ENCODE data around the gene UBN1. TPM values are rescaled to one million over a fixed set of nuclear protein-coding genes. Genes with fewer than 3 reads are reported as not detected.

The UBN1 gene
- polyA plus RNA-seq, 3 donors: 5.3 to 24.5 (median 7.3) TPM

DNA sequence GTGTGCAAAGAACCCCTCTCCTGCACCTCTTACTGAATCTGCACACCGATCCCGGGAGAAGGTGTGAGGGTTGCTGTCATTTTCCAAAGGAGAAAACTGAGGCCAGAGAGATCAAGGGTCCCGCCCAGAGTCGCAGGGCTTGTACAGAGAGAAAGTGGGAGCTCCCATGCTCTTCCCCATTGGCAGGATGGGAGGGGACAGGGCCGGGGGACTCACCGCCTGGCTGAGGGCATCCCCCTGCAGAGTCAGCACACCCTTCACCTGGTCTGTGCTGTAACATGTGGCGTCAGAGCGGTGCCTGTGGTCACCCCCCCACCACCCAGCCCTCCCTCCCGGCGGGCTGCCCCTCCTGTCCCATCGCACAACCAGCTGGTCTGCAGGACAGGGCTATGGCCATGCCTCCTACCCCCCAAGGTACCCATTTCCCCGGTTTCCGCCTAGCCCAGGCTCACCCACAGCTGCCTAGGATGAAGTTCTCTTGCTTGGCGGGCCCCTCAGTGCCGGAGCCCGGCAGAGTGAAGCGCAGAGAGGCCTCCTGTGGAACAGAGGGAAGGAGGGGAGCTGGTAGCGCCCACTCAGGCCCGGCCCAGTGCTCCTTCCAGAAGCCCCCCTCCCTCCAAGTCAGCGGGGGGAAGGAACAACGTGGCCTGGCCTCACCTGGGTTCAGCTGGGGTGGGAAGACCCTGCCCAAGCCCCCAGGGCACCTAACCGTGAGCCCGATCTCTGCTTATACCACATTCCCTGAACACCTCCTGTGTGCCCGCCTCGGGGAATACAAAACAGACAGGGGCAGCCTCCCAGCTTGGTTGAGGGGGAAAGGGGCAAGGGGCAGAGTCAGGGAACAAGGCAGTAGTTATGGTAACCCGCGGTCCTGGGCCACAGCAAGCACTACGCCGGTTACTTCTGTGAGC, 46.0 kb upstream of the UBN1 start:
- TF ChIP-seq, protein P1, sequence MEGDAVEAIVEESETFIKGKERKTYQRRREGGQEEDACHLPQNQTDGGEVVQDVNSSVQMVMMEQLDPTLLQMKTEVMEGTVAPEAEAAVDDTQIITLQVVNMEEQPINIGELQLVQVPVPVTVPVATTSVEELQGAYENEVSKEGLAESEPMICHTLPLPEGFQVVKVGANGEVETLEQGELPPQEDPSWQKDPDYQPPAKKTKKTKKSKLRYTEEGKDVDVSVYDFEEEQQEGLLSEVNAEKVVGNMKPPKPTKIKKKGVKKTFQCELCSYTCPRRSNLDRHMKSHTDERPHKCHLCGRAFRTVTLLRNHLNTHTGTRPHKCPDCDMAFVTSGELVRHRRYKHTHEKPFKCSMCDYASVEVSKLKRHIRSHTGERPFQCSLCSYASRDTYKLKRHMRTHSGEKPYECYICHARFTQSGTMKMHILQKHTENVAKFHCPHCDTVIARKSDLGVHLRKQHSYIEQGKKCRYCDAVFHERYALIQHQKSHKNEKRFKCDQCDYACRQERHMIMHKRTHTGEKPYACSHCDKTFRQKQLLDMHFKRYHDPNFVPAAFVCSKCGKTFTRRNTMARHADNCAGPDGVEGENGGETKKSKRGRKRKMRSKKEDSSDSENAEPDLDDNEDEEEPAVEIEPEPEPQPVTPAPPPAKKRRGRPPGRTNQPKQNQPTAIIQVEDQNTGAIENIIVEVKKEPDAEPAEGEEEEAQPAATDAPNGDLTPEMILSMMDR (IDR thresholded peaks at IDR 0.05): no peak
- Histone ChIP-seq H3K4me2 (replicated peaks; ENCODE audit: extremely low read depth, low read length, poor library complexity, severe bottlenecking) (peak overlapping the region; percentile 98), H3K27ac (ENCODE audit: low read depth in 1 of 2, low read length in 2 of 2) (peak overlapping the region; percentile 48 to 76), H3K9ac (ENCODE audit: insufficient read depth, low read length, poor library complexity, severe bottlenecking) (peak overlapping the region; percentile 71), H3K4me1 (ENCODE audit: control insufficient read depth in 1 of 2, insufficient read depth in 2 of 2, low read length in 2 of 2) (peaks cover 40 to 48% of the 10 kb centered on the region in 2 donors), H4K20me1 (ENCODE audit: insufficient read depth, low read length) (no peaks in the 10 kb centered on the region), H3K9me3 (replicated peaks in 1 of 2; ENCODE audit: control insufficient read depth in 1 of 2, insufficient read depth in 1 of 2, low read length in 2 of 2) (no peaks in the 10 kb centered on the region), H2AFZ (ENCODE audit: insufficient read depth, low read depth, low read length, poor library complexity, severe bottlenecking) (peak overlapping the region; percentile 86), H3K79me2 (ENCODE audit: insufficient read depth, low read length) (peaks cover 31% of the 10 kb centered on the region), H3K27me3 (ENCODE audit: control insufficient read depth in 2 of 2, insufficient read depth in 2 of 2, low read length in 2 of 2) (no peaks in the 10 kb centered on the region), H3K36me3 (replicated peaks in 1 of 2; ENCODE audit: control insufficient read depth in 1 of 2, insufficient read depth in 2 of 2, low read length in 2 of 2) (peaks cover 49 to 52% of the 10 kb centered on the region in 2 donors), H3K4me3 (replicated peaks in 1 of 3; ENCODE audit: low read depth in 2 of 3, low read length in 3 of 3) (peak overlapping the region; percentile 72 to 92 (median 75))
- Mint-ChIP-seq H3K27ac (peak overlapping the region; percentile 75 to 93 (median 82)), H3K4me3 (peak overlapping the region; percentile 89 to 95), H3K27me3 (ENCODE audit: low read depth in 3 of 3) (peaks cover 0 to 2% (median 0%) of the 10 kb centered on the region in 3 donors), H3K36me3 (peaks cover 31 to 61% of the 10 kb centered on the region in 2 donors), H3K4me1 (peaks cover 42% of the 10 kb centered on the region), H3K9me3 (peaks cover 0 to 1% (median 0%) of the 10 kb centered on the region in 7 donors)
- DNase-seq: no peak
- WGBS (ENCODE audit: insufficient coverage): 38% methylated on average over 11 of the region's 29 CpGs
- intact Hi-C loops (cut with micrococcal nuclease): loop anchor here (2.0 to 5.0 kb wide), 4 partner anchors 33 to 69 kb away; partner anchors contain the start of genes ANKS3 (in 2 of the 2), DNAAF8 (in 2 of the 2), GLYR1 (in 1 of the 2) and UBN1 (in 1 of the 2)

DNA sequence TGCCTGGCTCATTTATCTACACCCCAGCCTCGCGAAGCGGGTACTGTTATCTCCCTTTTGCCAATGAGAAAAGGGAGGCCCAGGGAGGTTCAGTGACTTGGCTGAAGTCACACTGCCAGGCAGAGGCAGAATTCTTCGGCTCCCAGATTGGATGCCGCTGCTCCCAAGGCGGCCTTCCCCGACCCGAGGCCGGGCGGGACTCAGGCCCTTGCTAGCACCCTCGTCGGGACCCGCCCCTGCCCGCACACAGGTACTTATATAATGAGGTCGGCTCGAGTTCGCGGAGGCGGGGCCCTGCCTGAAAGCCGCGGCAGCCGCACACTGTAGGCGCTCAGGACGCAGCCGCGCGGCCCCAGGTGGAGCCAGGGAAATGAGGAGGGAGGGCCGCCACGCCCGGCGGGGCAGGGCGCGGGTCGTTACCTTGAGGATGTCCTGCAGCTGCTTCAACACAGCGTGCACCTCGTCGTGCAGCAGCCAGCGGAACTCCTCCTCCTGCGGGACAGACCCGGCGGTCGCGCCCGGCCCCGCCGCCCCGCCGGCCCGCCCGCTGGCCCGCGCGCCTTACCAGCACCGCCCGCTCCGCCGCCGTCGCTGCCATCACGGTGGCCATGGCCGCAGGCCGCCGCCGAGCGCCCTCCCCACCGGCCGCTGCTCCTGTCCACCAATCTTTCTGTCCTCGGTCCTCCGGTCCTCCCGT, 45.2 kb upstream of the UBN1 start, which contains the start of gene ROGDI:
ROGDI (minus strand) TSS at position 672 of the 697 bp plus-strand sequence; CDS start at position 610, 62 bp downstream.
- Histone ChIP-seq H3K27me3 (ENCODE audit: control insufficient read depth in 2 of 2, insufficient read depth in 2 of 2, low read length in 2 of 2) (no peaks in the 10 kb centered on the region), H3K79me2 (ENCODE audit: insufficient read depth, low read length) (peaks cover 32% of the 10 kb centered on the region), H3K4me2 (replicated peaks; ENCODE audit: extremely low read depth, low read length, poor library complexity, severe bottlenecking) (peak within 1 kb of the TSS; percentile 98), H2AFZ (ENCODE audit: insufficient read depth, low read depth, low read length, poor library complexity, severe bottlenecking) (peak within 1 kb of the TSS; percentile 86), H3K4me3 (replicated peaks in 1 of 3; ENCODE audit: low read depth in 2 of 3, low read length in 3 of 3) (peak within 1 kb of the TSS; percentile 72 to 92 (median 75)), H3K36me3 (replicated peaks in 1 of 2; ENCODE audit: control insufficient read depth in 1 of 2, insufficient read depth in 2 of 2, low read length in 2 of 2) (peaks cover 46 to 53% of the 10 kb centered on the region in 2 donors), H3K9me3 (replicated peaks in 1 of 2; ENCODE audit: control insufficient read depth in 1 of 2, insufficient read depth in 1 of 2, low read length in 2 of 2) (no peaks in the 10 kb centered on the region), H3K4me1 (ENCODE audit: control insufficient read depth in 1 of 2, insufficient read depth in 2 of 2, low read length in 2 of 2) (peaks cover 40 to 48% of the 10 kb centered on the region in 2 donors), H4K20me1 (ENCODE audit: insufficient read depth, low read length) (no peaks in the 10 kb centered on the region), H3K9ac (ENCODE audit: insufficient read depth, low read length, poor library complexity, severe bottlenecking) (peak within 1 kb of the TSS; percentile 71), H3K27ac (ENCODE audit: low read depth in 1 of 2, low read length in 2 of 2) (peak within 1 kb of the TSS; percentile 77 to 86)
- H3K9me3 Mint-ChIP-seq: peaks cover 0 to 1% (median 0%) of the 10 kb centered on the region in 7 donors
- intact Hi-C loops (cut with micrococcal nuclease): loop anchor here (2.0 to 5.0 kb wide), 5 partner anchors 33 to 70 kb away; partner anchors contain the start of genes ANKS3 (in 2 of the 2), DNAAF8 (in 2 of the 2), GLYR1 (in 2 of the 2) and UBN1 (in 2 of the 2)
- peak within 1 kb of the TSS; percentile 86 to 97 (median 96) for H3K27ac Mint-ChIP-seq
- H3K27me3 Mint-ChIP-seq (ENCODE audit: low read depth in 3 of 3): peaks cover 0 to 2% (median 0%) of the 10 kb centered on the region in 3 donors
- TF ChIP-seq, protein P1 (IDR thresholded peaks at IDR 0.05): no peak
- under 1% methylated on average over 58 of the region's 70 CpGs for WGBS (ENCODE audit: insufficient coverage)
- DNase-seq: peak in 2 of 3 donors; percentile 6 to 10
- H3K36me3 Mint-ChIP-seq: peaks cover 34 to 61% of the 10 kb centered on the region in 2 donors
- H3K4me3 Mint-ChIP-seq: peak within 1 kb of the TSS; percentile 89 to 95
- H3K4me1 Mint-ChIP-seq: peaks cover 42% of the 10 kb centered on the region
